ENCODE data around the gene ADTRP. TPM values are rescaled to one million over a fixed set of nuclear protein-coding genes. Genes with fewer than 3 reads are reported as not detected.

ADTRP gene
- total and polyA plus RNA-seq, 2 of the 13 experiments (the other 11 are each of a cell fraction or from before 2014, with no cell fraction given), result not detected

DNA sequence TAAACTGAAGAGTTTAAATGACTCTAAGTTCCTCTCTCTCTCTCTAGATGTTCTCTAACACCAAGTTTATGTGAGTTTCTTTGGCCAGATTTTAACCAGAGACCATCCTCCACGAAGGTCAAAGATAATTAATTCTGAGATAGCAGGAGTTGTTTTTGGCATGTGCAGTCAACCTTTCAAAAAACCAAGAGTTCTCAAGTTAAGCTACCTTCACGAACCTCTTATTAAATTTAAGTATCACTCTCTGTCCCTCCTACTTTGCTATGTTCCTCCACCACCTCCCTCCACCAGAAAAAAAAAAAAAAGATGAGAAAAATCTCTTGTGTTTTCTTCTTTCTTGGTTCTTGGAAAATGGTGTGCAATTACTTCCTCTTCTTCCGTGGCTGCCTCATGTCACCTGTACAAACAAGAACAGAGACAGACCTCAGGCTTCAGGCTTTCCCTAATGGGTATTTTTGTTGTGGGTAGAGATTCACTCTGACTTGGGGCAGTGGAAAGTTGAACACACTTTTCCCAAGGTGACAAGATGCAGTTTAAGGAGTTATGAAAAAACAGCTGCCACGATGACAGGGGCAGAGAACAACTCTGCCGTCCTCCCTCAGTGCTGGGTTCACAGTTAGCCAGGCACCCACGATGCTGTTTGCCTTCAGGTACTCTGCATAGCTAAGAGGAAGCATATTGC is 64.3 kb downstream of the ADTRP start (continued):
- TF ChIP-seq, protein P1, sequence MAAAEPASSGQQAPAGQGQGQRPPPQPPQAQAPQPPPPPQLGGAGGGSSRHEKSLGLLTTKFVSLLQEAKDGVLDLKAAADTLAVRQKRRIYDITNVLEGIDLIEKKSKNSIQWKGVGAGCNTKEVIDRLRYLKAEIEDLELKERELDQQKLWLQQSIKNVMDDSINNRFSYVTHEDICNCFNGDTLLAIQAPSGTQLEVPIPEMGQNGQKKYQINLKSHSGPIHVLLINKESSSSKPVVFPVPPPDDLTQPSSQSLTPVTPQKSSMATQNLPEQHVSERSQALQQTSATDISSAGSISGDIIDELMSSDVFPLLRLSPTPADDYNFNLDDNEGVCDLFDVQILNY (CRISPR knock-in tag; conservative IDR thresholded peaks at IDR 0.05), result no peak
- TF ChIP-seq SRY (CRISPR knock-in tag; IDR thresholded peaks at IDR 0.05), result no peak
- TF ChIP-seq JARID2 (CRISPR knock-in tag; IDR thresholded peaks at IDR 0.05; ENCODE audit: insufficient replicate concordance), result no peak
- TF ChIP-seq ESRRA (CRISPR knock-in tag; IDR thresholded peaks at IDR 0.05; ENCODE audit: low read depth), result no peak
- TF ChIP-seq PAX8 (CRISPR knock-in tag; IDR thresholded peaks at IDR 0.05; ENCODE audit: borderline replicate concordance), result no peak
- no peak for TF ChIP-seq KDM6A (CRISPR knock-in tag; IDR thresholded peaks at IDR 0.05; ENCODE audit: low read depth)
- no peak for TF ChIP-seq ZNF367 (CRISPR knock-in tag; IDR thresholded peaks at IDR 0.05; ENCODE audit: borderline replicate concordance)
- TF ChIP-seq ZNF432 (CRISPR knock-in tag; IDR thresholded peaks at IDR 0.05; ENCODE audit: borderline replicate concordance), result no peak
- TF ChIP-seq ZNF343 (CRISPR knock-in tag; IDR thresholded peaks at IDR 0.05), result no peak
- TF ChIP-seq, protein P2, sequence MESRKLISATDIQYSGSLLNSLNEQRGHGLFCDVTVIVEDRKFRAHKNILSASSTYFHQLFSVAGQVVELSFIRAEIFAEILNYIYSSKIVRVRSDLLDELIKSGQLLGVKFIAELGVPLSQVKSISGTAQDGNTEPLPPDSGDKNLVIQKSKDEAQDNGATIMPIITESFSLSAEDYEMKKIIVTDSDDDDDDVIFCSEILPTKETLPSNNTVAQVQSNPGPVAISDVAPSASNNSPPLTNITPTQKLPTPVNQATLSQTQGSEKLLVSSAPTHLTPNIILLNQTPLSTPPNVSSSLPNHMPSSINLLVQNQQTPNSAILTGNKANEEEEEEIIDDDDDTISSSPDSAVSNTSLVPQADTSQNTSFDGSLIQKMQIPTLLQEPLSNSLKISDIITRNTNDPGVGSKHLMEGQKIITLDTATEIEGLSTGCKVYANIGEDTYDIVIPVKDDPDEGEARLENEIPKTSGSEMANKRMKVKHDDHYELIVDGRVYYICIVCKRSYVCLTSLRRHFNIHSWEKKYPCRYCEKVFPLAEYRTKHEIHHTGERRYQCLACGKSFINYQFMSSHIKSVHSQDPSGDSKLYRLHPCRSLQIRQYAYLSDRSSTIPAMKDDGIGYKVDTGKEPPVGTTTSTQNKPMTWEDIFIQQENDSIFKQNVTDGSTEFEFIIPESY (CRISPR knock-in tag; IDR thresholded peaks at IDR 0.05), result no peak
- TF ChIP-seq, protein P3, sequence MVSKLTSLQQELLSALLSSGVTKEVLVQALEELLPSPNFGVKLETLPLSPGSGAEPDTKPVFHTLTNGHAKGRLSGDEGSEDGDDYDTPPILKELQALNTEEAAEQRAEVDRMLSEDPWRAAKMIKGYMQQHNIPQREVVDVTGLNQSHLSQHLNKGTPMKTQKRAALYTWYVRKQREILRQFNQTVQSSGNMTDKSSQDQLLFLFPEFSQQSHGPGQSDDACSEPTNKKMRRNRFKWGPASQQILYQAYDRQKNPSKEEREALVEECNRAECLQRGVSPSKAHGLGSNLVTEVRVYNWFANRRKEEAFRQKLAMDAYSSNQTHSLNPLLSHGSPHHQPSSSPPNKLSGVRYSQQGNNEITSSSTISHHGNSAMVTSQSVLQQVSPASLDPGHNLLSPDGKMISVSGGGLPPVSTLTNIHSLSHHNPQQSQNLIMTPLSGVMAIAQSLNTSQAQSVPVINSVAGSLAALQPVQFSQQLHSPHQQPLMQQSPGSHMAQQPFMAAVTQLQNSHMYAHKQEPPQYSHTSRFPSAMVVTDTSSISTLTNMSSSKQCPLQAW (CRISPR knock-in tag; IDR thresholded peaks at IDR 0.05), result no peak

Measured in HepG2 (cell line).